GM12872 (cell line): ENCODE data around the gene AIPL1.

Source experiments
- TF ChIP-seq, protein P1 (sequence below): IDR thresholded peaks from 3 replicates; pipeline ENCODE4 v1.5.1; 2011; ENCODE audit warnings: low read depth, mild to moderate bottlenecking, low read length, moderate library complexity; ENCODE audit not compliant: insufficient read depth

The AIPL1 gene

GRCh38 chr17:6443692-6444570 is 9.0 kb upstream of the AIPL1 start, which contains the start of gene PIMREG:
TSS of gene PIMREG (plus strand) at chr17:6444455. CDS start at chr17:6445111, 656 bp downstream.
- TF ChIP-seq, protein P1, sequence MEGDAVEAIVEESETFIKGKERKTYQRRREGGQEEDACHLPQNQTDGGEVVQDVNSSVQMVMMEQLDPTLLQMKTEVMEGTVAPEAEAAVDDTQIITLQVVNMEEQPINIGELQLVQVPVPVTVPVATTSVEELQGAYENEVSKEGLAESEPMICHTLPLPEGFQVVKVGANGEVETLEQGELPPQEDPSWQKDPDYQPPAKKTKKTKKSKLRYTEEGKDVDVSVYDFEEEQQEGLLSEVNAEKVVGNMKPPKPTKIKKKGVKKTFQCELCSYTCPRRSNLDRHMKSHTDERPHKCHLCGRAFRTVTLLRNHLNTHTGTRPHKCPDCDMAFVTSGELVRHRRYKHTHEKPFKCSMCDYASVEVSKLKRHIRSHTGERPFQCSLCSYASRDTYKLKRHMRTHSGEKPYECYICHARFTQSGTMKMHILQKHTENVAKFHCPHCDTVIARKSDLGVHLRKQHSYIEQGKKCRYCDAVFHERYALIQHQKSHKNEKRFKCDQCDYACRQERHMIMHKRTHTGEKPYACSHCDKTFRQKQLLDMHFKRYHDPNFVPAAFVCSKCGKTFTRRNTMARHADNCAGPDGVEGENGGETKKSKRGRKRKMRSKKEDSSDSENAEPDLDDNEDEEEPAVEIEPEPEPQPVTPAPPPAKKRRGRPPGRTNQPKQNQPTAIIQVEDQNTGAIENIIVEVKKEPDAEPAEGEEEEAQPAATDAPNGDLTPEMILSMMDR: no peak

GRCh38 chr17:6442775-6443174 is 7.9 kb upstream of the AIPL1 start:
- TF ChIP-seq, protein P1: no peak

DNA sequence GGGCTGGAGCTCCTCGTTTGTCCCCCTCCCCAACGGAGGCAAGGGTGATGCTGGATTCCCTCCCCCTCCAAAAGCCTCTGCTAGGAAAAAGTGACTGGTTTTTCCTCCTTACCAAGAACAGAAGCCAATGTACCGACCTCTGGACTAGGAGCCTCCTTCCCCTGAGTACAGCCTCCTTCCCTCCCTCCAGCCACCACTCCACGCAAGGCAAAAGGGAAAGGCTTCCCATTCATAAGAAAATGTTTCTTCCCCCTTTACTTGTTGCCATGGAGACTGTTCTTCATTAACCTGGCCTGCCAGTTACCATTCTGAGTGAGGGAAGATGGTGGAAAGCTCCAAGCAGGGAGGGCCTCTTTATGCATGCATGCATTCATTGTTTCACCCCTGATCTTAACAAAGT is 5.0 kb upstream of the AIPL1 start:
- TF ChIP-seq, protein P1: no peak

DNA sequence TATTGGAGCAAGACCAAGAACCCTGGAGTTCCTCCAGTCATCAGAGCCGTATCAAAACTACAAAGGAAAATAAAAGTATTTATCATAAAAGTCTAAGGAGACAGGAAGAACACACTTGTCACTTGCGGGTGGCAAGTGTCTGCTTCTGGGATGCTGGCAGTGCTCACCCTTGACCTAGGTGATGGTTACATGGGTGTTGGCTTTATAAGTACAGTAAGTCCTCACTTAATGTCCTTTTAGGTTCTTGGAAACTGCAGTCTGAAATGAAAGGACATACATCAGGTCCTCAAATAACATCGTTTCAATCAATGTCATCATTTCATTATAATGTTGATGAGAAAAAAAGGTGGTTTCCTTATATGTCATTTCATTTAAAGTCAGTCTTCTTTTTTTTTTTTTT is 3.0 kb upstream of the AIPL1 start:
- TF ChIP-seq, protein P1: no peak

DNA sequence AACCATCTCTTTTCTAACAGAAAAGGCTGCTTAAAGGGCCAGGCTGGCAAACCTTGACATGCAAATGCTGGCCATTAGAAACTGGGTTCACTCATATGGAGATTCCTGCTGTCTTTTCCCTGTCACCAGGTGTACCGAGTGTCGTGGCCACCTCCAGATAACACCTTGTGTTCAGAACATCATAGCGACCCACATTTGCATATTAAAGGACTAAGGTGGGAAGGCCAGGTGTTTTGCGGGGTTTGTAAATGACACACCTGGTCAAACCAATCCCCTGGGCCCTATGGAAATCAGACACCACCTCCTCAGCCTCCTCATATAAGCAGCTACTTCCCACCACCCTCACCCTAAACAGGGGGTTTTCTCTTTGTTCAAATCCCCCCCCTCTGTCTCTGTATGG is 2.5 kb upstream of the AIPL1 start:
- TF ChIP-seq, protein P1: no peak

- TF ChIP-seq, protein P1: peak; percentile 91
These were observed 1.0 kb upstream of the AIPL1 start for GRCh38 chr17:6435968-6436367.

DNA sequence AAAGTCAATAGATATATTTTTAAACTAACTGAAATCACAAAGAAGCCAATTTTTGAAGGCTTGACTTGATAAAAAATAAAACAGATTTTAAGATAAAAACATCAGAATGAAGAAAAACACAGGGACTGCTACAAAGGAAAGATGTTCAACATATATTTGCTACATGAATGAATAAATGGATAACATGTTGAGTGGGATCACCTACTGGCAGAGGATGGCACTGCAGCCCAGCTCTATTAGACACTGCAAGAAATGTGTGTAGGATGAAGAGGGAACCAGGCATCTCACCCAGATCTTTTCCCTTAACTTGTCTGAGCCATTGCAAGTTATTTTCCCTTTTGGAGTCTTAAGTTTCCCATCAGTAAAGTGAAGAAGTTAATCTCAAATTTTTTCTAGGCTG is 4.2 kb downstream of the AIPL1 start:
- TF ChIP-seq, protein P1: peak; percentile 55; the same call in 2 of the 3 replicates
